ENCODE measurements around the gene EPHB3.

Gene EPHB3

GRCh38 chr3:184588776-184589175 lies 27.2 kb downstream of the EPHB3 start:
- Histone ChIP-seq H3K27me3 (ENCODE audit: control insufficient read depth, insufficient read depth, low read length) (no peaks in the 10 kb centered on the region), H3K36me3 (ENCODE audit: insufficient read depth, low read length) (no peaks in the 10 kb centered on the region), H3K9me3 (replicated peaks; ENCODE audit: low read length) (no peaks in the 10 kb centered on the region), H3K4me2 (ENCODE audit: low read length) (no peak overlapping the region), H3K9ac (ENCODE audit: low read depth, low read length) (no peak overlapping the region), H3K4me1 (ENCODE audit: control insufficient read depth, insufficient read depth, low read length) (no peaks in the 10 kb centered on the region), H3K4me3 (ENCODE audit: low read length) (no peak overlapping the region)

DNA sequence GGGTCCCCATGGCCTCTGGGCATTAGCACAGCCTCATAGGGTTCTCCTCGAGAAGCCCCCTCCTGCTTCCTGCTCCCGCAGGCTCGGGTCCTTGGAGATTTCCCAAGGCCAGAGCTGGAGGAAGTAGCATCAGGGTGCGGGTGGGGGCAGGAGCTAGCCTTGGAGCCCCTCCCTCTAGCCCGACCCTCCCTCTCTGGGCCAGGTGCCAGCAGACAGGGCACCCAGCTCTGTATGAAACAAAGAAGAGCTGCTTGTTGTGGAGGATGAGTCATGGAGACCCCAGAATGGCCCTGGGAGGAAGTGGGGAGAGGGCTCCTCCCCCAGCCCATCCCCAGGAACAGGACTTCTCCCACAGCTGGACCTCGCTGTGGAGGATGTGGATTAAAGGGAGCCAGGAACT lies 29.2 kb downstream of the EPHB3 start:
- H3K36me3 ChIP-seq (ENCODE audit: insufficient read depth, low read length) = no peaks in the 10 kb centered on the region
- no peak overlapping the region for H3K9ac ChIP-seq (ENCODE audit: low read depth, low read length)
- no peaks in the 10 kb centered on the region for H3K27me3 ChIP-seq (ENCODE audit: control insufficient read depth, insufficient read depth, low read length)
- H3K4me1 ChIP-seq (ENCODE audit: control insufficient read depth, insufficient read depth, low read length) = no peaks in the 10 kb centered on the region
- no peaks in the 10 kb centered on the region for H3K9me3 ChIP-seq (replicated peaks; ENCODE audit: low read length)
- no peak overlapping the region for H3K4me3 ChIP-seq (ENCODE audit: low read length)
- H3K4me2 ChIP-seq (ENCODE audit: low read length) = no peak overlapping the region

- Histone ChIP-seq H3K9ac (ENCODE audit: low read depth, low read length) (no peak overlapping the region), H3K4me1 (ENCODE audit: control insufficient read depth, insufficient read depth, low read length) (no peaks in the 10 kb centered on the region), H3K36me3 (ENCODE audit: insufficient read depth, low read length) (no peaks in the 10 kb centered on the region), H3K9me3 (replicated peaks; ENCODE audit: low read length) (no peaks in the 10 kb centered on the region), H3K4me2 (ENCODE audit: low read length) (no peak overlapping the region), H3K4me3 (ENCODE audit: low read length) (no peak overlapping the region), H3K27me3 (ENCODE audit: control insufficient read depth, insufficient read depth, low read length) (no peaks in the 10 kb centered on the region)
Observed at GRCh38 chr3:184591789-184592188, 30.2 kb downstream of the EPHB3 start.

- Histone ChIP-seq H3K4me2 (ENCODE audit: low read length) (no peak overlapping the region), H3K9ac (ENCODE audit: low read depth, low read length) (no peak overlapping the region), H3K36me3 (ENCODE audit: insufficient read depth, low read length) (no peaks in the 10 kb centered on the region), H3K4me1 (ENCODE audit: control insufficient read depth, insufficient read depth, low read length) (no peaks in the 10 kb centered on the region), H3K9me3 (replicated peaks; ENCODE audit: low read length) (no peaks in the 10 kb centered on the region), H3K27me3 (ENCODE audit: control insufficient read depth, insufficient read depth, low read length) (no peaks in the 10 kb centered on the region), H3K4me3 (ENCODE audit: low read length) (no peak overlapping the region)
Observed at GRCh38 chr3:184592371-184593219, 31.0 kb downstream of the EPHB3 start.

DNA sequence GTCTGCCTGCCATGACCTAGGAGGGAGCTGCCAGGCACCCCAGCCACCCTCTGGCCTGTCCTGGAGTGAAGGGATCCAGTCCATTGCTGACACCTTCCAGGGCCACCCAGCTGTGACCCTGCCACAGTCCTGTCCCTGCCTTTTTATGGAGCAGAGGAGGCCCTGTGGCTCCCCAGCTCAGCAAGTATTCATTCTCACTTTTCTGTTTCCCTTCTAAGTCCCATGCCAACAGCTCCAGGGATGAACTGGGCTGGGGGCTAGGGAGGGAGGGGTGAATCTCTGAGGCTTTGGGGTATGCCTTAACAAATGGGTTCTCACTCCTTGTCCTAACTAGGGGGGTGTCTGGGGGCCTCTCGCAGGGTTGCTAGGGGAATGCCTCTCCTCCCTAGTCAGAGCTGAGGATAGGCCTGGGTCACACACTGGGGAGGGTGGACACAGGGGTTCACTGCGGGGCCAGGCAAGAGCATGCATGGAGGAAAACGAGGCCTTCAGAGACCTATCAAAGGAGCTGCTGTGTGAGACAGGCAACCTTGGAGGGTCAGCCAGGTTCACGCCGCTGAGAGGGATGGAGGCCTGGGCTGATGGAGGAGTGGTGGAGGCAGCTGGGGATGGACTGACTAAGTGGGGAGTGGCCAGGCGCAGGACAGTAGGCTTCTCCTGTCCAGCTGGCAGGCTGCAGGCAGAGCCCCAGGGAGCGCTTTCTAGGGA lies 31.8 kb downstream of the EPHB3 start:
- Histone ChIP-seq H3K4me3 (ENCODE audit: low read length) (no peak overlapping the region), H3K9me3 (replicated peaks; ENCODE audit: low read length) (no peaks in the 10 kb centered on the region), H3K27me3 (ENCODE audit: control insufficient read depth, insufficient read depth, low read length) (no peaks in the 10 kb centered on the region), H3K9ac (ENCODE audit: low read depth, low read length) (no peak overlapping the region), H3K4me2 (ENCODE audit: low read length) (no peak overlapping the region), H3K4me1 (ENCODE audit: control insufficient read depth, insufficient read depth, low read length) (no peaks in the 10 kb centered on the region), H3K36me3 (ENCODE audit: insufficient read depth, low read length) (no peaks in the 10 kb centered on the region)

DNA sequence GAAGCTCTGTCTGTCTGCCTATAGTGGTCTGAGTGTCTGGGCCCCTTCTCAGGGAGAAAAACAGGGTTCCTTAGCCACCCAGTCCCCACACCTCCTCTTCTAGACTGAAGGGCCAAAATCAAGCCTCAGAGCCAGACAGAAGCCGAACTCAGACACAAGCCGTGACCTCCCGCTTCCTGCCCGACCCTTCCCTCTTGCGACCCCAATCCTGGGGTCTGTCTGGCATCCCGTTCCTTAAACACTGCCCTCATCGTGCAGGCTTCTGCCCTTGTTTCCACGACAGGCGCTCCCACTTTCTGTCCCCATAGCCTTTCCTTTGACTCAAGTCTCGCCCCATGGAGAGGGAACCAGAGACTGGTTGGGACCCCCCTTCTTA lies 32.3 kb downstream of the EPHB3 start:
- Histone ChIP-seq H3K4me1 (ENCODE audit: control insufficient read depth, insufficient read depth, low read length) (no peaks in the 10 kb centered on the region), H3K4me3 (ENCODE audit: low read length) (no peak overlapping the region)

DNA sequence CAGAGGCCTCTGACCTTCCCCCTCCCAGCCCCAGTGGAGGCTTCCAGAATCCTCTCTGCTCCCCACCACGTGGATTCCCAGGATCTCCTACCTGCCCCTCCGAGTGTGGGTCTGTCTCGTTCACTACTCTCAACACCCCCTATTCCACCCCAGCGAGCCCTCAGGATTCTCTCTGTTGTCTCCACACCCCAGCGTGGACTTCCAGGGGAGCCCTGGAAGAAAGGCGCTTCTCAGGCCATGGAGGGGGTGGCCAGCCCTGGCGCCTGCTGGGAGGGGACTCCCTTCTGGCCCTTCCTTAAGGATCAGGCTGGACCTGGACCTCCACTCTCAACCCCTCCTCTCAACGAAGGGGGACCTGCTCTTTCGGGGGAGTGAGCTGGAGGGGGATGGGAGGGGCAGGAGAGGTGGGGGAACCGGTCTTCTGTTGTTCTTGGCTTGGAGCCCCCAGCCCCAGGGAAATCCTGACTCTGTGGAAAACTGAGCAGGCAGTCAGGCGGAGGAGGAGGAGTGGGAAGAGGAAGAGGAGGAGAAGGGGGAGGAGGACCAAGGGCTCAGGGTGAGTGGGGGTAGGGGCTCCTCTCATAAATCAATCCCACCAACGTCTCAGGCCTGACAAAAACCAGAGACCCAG lies 32.9 kb downstream of the EPHB3 start:
- Histone ChIP-seq H3K4me2 (ENCODE audit: low read length) (no peak overlapping the region), H3K27me3 (ENCODE audit: control insufficient read depth, insufficient read depth, low read length) (no peaks in the 10 kb centered on the region), H3K36me3 (ENCODE audit: insufficient read depth, low read length) (no peaks in the 10 kb centered on the region), H3K9ac (ENCODE audit: low read depth, low read length) (no peak overlapping the region), H3K4me3 (ENCODE audit: low read length) (no peak overlapping the region), H3K9me3 (replicated peaks; ENCODE audit: low read length) (no peaks in the 10 kb centered on the region), H3K4me1 (ENCODE audit: control insufficient read depth, insufficient read depth, low read length) (no peaks in the 10 kb centered on the region)

More for the DNA sequence above, 32.3 kb downstream of the EPHB3 start:
- Histone ChIP-seq H3K27me3 (ENCODE audit: control insufficient read depth, insufficient read depth, low read length) (no peaks in the 10 kb centered on the region), H3K9me3 (replicated peaks; ENCODE audit: low read length) (no peaks in the 10 kb centered on the region), H3K9ac (ENCODE audit: low read depth, low read length) (no peak overlapping the region), H3K36me3 (ENCODE audit: insufficient read depth, low read length) (no peaks in the 10 kb centered on the region), H3K4me2 (ENCODE audit: low read length) (no peak overlapping the region)

- Histone ChIP-seq H3K9me3 (replicated peaks; ENCODE audit: low read length) (no peaks in the 10 kb centered on the region), H3K36me3 (ENCODE audit: insufficient read depth, low read length) (no peaks in the 10 kb centered on the region), H3K4me1 (ENCODE audit: control insufficient read depth, insufficient read depth, low read length) (no peaks in the 10 kb centered on the region), H3K4me3 (ENCODE audit: low read length) (no peak overlapping the region), H3K9ac (ENCODE audit: low read depth, low read length) (no peak overlapping the region), H3K4me2 (ENCODE audit: low read length) (no peak overlapping the region), H3K27me3 (ENCODE audit: control insufficient read depth, insufficient read depth, low read length) (peaks cover 7% of the 10 kb centered on the region)
Observed at GRCh38 chr3:184595726-184596125, 34.1 kb downstream of the EPHB3 start.

DNA sequence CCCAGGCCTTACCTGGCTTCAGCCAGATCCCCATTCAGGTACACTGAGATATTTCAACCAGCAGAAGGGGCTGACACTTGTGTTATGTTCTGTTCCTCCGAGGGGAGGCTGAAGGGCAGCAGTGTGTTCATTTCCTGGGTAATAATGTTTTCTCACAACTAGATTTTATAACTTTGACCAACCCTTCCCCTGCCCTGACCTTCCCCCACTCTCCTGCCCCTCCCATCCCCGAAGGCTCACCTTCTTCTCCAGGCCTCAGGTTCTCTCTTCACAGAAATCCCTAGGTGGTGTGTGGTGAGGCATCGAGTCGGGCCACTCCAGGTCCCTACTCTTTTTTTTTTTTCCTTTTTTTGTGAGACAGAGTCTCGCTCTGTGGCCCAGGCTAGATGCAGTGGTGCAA lies 34.6 kb downstream of the EPHB3 start:
- Histone ChIP-seq H3K4me3 (ENCODE audit: low read length) (no peak overlapping the region), H3K9ac (ENCODE audit: low read depth, low read length) (no peak overlapping the region), H3K4me1 (ENCODE audit: control insufficient read depth, insufficient read depth, low read length) (no peaks in the 10 kb centered on the region), H3K36me3 (ENCODE audit: insufficient read depth, low read length) (no peaks in the 10 kb centered on the region), H3K4me2 (ENCODE audit: low read length) (no peak overlapping the region), H3K27me3 (ENCODE audit: control insufficient read depth, insufficient read depth, low read length) (peaks cover 12% of the 10 kb centered on the region), H3K9me3 (replicated peaks; ENCODE audit: low read length) (no peaks in the 10 kb centered on the region)

GRCh38 chr3:184596886-184597575 lies 35.4 kb downstream of the EPHB3 start:
- H3K36me3 ChIP-seq (ENCODE audit: insufficient read depth, low read length) = no peaks in the 10 kb centered on the region
- no peak overlapping the region for H3K9ac ChIP-seq (ENCODE audit: low read depth, low read length)
- no peak overlapping the region for H3K4me3 ChIP-seq (ENCODE audit: low read length)
- H3K4me2 ChIP-seq (ENCODE audit: low read length) = no peak overlapping the region
- H3K4me1 ChIP-seq (ENCODE audit: control insufficient read depth, insufficient read depth, low read length) = no peaks in the 10 kb centered on the region
- peaks cover 13% of the 10 kb centered on the region for H3K27me3 ChIP-seq (ENCODE audit: control insufficient read depth, insufficient read depth, low read length)
- H3K9me3 ChIP-seq (replicated peaks; ENCODE audit: low read length) = no peaks in the 10 kb centered on the region

- H3K27me3 ChIP-seq (ENCODE audit: control insufficient read depth, insufficient read depth, low read length) = peaks cover 23% of the 10 kb centered on the region
- H3K9me3 ChIP-seq (replicated peaks; ENCODE audit: low read length) = no peaks in the 10 kb centered on the region
- H3K4me2 ChIP-seq (ENCODE audit: low read length) = no peak overlapping the region
- no peaks in the 10 kb centered on the region for H3K4me1 ChIP-seq (ENCODE audit: control insufficient read depth, insufficient read depth, low read length)
- H3K36me3 ChIP-seq (ENCODE audit: insufficient read depth, low read length) = no peaks in the 10 kb centered on the region
- H3K4me3 ChIP-seq (ENCODE audit: low read length) = no peak overlapping the region
- H3K9ac ChIP-seq (ENCODE audit: low read depth, low read length) = no peak overlapping the region
Observed at GRCh38 chr3:184597829-184598573, 36.4 kb downstream of the EPHB3 start.
